GM19324 (cell line): ENCODE results near the gene SGPL1.

Experiments
- ATAC-seq: cut with Tn5 transposase; IDR thresholded peaks from one replicate; pipeline ENCODE4 v1.9.1; 2021; ENCODE audit warnings: mild to moderate bottlenecking, moderate library complexity; ENCODE audit not compliant: unreplicated experiment, low FRiP score

The SGPL1 gene

GRCh38 chr10:70779511-70780369 is 36.0 kb upstream of the SGPL1 start:
- no peak for ATAC-seq

DNA sequence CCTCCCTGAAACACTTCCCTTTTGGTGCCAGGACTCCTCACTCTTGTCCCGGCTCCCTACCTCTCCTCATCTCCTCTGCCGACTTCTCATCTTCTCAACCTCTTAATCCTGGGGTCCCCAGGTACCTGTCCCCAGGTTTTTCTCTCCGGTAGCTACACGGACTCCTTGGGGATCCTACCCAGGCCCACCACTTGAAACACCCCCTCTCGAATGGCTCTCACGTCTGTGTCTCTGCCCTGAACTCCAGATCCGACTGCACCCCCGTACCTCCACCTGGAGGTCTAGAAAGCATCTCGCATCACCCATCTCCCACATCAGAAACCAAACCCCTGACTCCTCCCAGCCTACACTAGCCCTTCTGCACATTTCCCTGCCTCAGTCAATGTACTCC is 35.4 kb upstream of the SGPL1 start:
- ATAC-seq, result no peak

DNA sequence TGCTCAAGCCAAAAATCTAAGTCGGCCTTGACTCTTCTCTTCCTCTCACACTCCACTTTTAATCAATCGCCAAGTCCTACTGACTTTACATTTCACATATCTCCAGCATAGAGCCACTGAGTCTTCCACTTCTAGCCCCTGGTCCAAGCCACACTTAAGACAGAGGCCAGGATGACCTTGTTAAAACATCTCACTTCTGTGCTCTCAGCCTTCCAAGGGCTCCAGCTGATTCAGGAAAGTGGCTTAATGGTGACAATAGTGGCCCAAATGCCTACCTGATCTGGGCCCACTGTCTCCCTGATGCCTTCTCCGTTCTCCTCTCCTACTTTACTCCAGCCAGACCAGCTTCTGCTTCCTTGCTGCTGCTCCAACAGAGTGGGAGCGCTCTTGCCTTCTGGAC is 35.0 kb upstream of the SGPL1 start:
- no peak for ATAC-seq

GRCh38 chr10:70781461-70782051 is 34.2 kb upstream of the SGPL1 start:
- no peak for ATAC-seq

DNA sequence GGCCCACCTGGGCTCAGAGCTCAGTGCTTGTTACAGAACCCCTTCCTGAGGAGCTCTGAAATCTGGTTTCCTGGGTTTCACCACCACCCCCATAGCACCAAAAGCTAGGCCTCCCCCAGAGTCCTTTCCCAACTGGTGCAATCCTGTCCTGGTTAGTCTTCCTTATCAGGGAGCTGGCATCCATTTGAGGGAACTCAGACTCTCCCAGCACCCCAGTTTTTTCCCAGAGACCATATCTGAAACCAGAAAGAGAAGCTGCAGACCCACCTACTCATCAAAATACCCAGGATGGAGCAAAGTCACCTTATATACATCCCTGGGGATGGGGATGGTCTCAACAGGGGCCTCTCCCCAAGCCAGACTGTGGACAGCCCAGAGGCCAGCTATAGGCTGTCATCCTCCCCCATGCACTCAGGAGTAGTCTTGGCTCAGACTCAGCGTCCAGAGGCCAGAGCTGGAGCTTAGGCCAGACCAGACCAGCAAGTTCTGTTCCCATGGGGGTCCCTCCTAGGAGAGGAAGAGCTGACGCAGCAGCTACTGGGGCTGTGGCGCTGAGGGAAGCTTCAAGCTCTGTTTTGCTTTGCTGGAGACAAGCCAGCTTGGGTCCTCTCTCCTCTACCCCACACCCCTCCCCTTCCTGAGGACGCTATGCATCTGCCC is 33.5 kb upstream of the SGPL1 start:
- ATAC-seq, result no peak

DNA sequence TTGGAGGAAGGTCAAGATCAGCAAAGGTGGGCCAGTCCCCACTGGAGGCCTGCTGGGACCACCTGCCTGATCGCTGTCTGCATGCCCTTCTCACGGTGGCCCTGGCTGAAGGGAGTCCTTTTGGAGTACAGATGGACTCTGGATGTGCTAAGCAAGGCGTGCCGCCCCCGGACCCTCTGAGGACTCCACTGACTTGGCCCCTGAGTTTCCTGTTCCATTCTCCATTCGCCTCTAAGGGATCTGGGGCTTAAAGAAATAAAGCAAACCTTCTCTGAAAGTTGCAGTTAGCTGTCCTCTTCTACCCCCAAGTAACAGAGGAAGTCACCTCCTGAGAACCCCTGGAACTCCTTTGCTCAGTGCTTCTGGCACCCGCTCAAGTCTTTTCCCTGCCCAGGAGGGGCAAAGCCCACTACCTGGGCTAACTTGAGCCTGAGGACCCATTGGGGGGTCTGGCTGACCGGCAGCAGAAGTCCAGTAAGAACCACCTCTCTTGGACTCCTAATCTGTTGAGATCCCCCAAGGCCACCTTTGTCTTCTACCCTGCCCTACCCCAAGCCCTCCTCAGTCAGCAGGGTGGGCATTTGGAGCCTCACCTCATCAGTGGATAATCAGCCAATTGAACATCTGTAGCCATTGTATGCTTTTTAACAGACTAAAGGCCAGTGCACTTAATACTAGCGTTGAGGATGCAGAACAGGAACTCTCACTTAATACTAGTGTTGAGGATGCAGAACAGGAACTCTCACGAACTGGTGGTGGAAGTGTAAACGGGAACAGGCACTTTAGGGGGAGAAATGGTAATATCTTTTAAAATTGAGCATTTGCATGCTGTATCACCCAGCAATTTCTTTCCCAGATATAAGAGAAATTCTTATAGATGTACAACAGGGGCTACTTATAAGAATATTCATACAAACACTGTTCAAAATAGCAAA is 32.7 kb upstream of the SGPL1 start:
- no peak for ATAC-seq

- no peak for ATAC-seq
Measured at GRCh38 chr10:70784016-70784415, 31.7 kb upstream of the SGPL1 start.

GRCh38 chr10:70784471-70784870 is 31.3 kb upstream of the SGPL1 start:
- ATAC-seq, result no peak

DNA sequence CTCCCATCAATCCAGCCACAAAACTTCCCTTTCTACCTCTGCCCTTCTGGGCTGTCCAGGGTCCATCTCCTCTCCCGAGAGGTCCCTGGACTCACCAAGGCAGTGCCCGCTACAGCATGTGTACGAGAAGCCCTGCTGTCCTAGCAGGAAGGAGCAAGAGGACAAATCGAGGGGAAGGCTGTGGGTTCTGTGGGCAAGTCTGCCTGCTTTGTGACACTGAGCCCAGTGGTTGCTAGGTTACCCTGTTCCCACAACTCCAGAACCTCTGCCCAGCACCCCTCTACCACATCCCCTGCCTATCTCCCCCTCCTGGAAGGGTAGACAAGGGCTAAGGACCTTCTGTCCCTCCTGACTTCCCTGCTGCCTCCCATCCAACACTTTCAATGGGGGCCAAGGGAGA is 30.6 kb upstream of the SGPL1 start, which contains the start of gene TBATA:
Gene TBATA, minus strand, starts transcription at position 188 of the 400 bp plus-strand sequence. CDS start 1,998 bp downstream, outside the sequence.
- ATAC-seq, result no peak

- ATAC-seq, result no peak
Measured at GRCh38 chr10:70786799-70787415, 28.8 kb upstream of the SGPL1 start.

DNA sequence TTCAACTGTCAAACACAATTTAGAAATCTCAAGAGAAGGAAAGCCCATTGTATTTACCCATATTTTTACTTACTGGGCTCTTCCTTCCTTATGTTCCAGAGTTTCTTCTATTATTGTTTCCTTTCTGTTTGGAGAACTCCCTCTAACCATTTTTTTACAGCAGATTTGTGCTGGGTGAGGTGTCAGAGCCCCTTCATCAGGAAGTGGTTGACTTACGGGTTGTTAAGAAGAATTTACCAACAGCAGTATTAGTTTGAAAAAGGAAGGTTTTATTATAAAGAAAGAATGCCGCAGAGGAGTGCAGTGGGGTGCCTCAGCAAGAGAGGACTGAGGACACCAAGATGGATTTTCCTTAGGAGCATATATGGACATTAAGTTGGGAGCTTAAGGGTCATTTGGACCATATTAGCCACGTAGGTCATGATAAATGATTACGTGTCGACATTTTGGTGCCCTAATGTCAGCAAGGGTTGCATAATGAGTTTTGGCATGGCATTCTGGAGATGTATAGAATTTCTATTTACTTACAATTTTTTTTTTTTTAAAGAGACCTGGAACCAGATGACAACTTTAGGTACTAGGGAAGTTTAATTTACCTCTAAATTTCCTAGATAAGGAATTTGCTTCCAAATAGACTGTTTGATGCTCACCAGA is 24.2 kb upstream of the SGPL1 start:
- ATAC-seq, result no peak

- ATAC-seq, result no peak
Measured at GRCh38 chr10:70795613-70796012, 20.1 kb upstream of the SGPL1 start.

DNA sequence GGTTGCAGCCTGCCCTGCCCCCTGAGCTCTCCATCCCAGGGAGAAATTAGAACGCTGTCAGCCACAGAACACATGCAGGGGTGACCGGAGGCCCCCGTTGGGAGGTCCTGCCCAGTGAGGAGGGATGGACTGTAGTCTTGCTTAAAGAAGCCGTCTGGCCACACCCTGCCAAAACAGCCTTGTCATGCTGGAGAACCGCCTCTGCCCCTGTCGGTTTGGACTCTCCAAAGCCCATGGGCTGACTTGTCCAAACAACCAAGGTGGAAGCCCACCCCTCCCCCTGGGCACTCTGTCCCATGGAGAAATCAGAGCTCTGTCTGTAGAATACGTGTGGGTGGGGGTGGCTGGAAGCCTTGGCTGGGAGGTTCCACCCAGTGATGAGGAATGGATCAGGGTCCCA is 17.9 kb upstream of the SGPL1 start:
- ATAC-seq, result no peak

DNA sequence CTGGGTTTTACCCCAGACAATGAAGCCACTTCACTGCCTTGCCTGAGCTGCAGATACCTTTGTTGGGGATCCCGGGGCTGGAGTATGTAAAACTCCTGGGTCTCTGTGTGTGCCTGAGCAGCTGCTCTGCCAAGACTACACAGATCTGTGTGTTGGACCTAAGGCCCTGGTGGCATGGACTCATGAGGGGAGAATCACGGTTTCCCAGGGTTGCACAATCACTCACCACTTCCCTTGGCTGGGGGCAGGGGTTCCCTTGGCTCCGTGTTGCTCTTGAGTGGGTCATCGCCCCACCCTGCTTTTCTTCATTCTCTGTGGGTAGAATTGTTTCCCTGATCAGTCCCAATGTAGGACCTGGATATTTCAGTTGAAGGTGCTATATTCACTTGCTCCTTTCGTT is 16.6 kb upstream of the SGPL1 start:
- no peak for ATAC-seq

GRCh38 chr10:70801854-70802253 is 13.9 kb upstream of the SGPL1 start:
- ATAC-seq, result no peak

DNA sequence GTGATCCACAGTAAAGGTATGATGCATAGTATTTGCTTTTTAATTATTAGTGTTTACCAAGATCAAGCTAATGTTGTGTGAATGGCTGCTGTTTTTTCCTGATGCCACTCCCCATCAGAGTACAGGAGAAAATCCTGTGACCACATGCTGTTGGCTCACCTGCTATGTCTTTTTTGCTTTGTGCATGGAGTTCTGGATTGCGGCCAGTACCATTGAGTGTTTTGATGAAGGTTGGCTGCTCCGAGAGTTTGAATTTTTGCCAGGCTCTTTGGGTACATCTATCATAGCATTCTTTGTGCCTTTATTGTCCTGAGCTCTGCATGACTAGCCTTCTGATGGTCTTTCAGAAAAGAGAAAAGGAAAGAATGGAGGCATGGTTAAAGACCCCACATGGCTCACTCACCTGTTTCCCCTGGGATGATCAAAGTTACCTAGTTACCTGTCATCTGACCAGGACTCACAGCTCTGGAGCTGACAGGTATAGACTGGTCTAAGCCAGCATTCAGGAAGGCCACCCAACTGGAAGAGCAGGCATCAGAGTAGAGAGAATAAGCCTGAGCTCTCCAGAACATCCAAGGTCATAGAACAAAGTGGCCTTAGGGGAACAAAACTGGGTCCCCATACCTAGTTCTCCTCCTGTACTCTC is 11.8 kb upstream of the SGPL1 start:
- ATAC-seq, result no peak

- ATAC-seq, result no peak
Measured at GRCh38 chr10:70804421-70804808, 11.3 kb upstream of the SGPL1 start.

DNA sequence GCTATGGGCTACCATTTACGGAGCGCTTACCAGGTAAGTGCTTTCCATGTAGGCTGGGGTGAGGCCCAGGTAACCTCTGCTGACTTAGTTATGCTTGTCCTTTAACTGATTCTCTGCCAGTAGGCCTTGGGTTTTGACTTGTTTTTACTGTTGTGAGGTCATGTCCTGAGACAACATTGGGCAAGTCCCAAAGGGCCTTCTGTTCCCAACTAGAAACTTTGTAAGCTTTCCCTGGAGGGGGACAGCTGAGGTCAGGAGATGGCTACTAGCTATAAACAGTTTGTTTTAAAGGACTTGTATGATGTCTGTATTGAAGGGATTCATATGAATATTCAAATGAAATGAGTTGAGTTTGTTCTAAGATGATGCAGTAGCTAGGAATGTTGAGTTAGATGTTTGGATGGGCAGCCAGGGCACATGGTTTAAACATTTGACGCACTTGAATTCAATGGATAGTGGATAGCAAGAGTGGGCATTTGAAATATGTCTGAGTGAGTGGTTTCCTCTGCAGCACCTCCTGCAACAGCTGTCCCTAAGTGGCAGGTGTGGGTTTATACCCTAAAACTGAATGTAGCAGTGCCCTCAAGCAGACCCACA is 10.0 kb upstream of the SGPL1 start:
- no peak for ATAC-seq

- no peak for ATAC-seq
Measured at GRCh38 chr10:70806841-70807240, 8.9 kb upstream of the SGPL1 start.
